GM18526 (cell line): ENCODE measurements around the gene DDX31.

ENCODE experiments used
- POLR2A ChIP-seq: IDR thresholded peaks from 3 replicates; pipeline ENCODE4 v1.6.1; 2011; ENCODE audit not compliant: insufficient read length; ENCODE audit errors: extremely low read depth

Gene DDX31

DNA sequence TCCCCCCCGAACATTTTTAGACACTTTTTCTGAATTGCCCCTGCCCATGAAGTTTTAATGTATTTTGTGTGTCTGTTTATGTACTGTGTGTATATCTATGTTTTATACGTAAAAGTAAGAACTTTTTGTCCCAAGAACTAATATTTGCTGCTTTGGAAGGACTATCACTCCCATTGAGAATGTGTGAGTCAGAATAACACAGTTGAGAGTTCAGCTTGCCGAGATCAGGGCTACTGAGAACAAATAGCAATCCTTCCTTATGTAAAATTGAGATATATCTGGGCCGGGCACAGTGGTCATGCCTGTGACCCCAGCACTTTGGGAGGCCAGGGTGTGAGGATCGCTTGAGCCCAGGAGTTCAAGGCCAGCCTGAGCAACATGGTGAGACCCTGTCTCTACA, 11.8 kb upstream of the DDX31 start:
- TF ChIP-seq POLR2A: no peak

DNA sequence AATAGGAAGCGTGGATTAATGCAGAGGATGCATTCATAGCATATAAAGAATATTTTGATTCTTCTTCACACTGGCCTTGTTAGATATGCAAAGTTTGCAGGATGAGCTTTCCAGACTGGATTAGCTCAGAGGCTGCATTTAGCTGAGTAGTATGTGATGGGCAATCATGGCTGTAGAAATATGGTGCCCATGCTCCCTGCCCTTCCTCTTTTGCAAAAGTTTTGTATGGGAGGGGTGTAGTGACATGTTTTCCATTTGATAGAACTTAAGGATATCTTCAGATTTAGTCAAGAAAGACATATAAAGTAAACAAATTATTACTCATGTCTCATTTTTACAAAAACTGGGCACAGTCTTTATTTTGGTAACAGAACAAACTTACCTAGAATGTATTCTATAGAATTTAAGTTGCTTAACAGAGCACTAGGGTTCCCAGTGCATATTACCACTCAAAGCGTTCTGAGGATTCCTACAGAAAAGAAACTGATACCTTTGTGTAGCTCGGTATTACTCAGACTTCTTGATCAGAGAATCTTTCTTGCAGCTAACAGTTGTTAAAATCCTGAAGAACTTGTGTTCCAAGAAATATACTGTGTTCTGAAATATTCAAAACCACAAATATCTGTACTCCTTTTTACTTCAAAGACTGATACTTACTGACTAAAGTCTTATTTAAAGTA, 10.3 kb upstream of the DDX31 start:
- TF ChIP-seq POLR2A: no peak

DNA sequence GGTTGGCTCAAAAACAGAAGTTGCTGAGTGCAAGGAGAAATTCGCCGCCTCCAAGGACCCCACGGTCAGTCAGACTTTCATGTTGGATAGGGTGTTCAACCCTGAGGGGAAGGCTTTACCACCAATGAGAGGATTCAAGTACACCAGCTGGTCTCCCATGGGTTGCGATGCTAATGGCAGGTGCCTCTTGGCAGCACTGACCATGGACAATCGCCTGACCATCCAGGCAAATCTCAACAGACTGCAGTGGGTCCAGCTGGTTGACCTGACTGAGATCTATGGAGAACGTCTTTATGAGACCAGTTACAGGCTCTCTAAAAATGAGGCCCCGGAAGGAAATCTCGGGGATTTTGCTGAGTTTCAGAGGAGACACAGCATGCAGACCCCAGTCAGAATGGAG, 8.2 kb upstream of the DDX31 start:
- no peak for TF ChIP-seq POLR2A

DNA sequence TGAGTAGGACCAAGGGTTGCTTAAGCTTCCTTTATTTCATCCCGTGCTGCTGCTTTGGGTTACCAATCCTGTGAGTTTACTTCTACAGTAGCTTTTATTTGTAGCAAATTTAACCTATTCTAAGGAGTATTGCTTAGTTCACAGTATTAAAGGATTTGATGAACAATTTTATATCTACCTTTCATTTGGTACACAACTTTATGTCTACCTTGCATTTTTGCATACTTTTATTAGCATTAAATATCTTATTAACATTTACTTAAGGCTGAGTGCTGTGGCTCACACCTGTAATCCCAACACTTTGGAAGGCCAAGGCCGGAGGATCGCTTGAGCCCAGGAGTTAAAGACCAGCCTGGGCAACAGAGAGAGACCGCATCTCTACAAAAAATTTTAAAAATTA, 4.7 kb upstream of the DDX31 start:
- TF ChIP-seq POLR2A: no peak

DNA sequence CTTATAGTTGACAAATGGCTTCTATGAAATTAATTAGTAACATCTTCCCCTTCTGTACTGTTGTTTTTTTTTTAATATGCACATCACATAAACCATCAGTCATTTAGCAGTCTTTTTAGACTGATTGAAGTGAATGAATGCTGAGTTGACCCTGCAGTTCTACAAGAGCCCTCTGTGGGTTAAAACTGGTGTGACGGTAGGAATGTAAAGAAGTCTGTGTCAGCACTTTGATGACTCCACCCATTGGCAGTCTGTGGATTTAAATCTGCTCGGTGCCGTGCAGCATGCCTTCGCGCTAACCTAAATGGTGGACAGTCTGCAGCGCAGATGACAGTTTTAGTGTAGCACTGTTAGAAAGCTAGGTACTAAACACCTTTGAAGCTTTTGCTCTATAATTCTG, 3.6 kb upstream of the DDX31 start:
- no peak for TF ChIP-seq POLR2A

DNA sequence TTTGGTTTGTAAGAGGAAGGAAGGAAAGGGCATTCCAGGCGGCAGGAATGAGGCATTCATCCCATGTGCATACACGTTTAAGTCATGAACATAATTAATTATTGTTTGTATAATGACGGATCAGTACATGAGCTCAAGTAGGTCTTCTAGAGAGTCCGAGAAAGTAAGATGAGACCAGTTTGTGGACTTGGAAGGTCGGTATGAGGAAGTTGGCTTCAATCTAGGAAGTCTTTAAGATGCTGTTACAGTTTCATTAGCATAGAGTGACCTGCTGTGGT, 2.6 kb upstream of the DDX31 start:
- no peak for TF ChIP-seq POLR2A

DNA sequence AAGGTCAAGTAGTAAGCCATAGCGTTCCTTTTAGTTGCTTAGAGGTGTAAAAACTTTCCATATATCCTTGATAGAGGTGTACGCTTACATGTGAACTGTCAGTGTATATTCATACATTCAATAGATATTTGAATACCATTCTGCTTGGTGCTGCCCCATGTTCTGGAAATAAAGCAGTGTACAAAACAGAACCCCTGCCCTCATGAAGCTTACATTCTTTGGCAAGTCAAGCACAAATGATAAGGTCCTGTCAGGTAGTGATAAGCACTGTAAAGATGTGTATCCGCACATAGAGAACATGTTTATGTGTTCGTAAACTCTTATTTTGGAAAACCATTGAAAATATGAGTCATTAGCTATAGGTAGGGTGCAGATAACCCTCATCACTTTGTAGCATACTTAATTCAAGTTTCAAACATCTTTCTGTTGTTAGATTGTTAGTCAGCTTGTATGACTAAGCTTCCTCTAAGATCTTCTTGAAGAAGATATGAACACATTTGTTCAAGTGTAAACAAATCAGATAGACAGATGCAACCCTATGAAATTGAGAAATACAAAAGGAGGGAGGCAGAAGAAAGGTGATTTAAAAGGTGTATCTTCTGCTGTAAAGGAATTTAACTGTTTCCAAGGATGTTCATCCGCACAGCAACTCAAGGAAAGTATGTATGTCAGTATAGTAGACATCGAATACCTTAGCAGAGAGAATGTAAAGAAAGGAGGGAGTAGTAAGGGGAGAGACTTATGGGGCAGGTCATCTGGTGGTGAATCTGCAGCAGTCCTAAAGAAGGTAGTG, 2.0 kb upstream of the DDX31 start:
- TF ChIP-seq POLR2A: no peak

DNA sequence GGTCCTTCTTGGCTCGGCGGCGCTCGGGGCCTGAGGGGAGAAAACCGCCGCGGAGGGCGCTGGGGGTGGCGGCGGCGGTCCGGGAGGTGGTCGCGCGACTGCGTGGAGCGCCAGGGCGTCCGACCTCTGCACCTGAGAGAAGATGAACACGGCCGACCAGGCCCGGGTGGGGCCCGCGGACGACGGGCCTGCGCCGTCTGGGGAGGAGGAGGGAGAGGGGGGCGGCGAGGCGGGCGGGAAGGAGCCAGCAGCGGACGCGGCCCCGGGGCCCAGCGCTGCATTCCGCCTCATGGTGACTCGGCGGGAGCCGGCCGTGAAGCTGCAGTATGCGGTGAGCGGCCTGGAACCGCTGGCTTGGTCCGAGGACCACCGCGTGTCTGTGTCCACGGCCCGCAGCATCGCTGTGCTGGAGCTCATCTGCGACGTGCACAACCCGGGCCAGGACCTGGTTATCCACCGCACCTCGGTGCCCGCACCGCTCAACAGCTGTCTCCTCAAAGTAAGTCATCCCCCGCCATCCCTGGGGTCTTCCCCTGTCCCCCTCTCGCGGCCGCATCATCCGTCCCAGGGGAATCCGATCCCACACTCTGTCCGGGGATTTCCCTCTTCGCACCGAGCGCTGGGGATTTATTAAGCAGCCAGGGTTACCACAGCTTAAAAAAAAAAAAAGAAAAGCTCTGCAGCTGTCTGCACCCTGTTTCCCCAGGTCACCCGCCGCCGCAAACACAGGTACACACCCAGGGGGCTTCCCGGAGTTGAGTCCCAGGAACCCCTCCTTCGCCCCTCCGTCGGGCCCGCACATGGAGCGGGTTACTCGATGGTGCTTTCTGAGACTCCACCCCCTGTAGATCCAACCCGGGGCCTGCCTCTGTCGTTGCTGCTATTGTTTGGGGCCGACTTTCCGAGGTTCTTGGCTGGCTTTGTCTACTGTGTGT, 941 bp upstream of the DDX31 start, which contains the start of gene GTF3C4:
TSS of gene GTF3C4 (plus strand) at position 8 of the 935 bp plus-strand sequence. CDS start at position 143, 135 bp downstream.
- TF ChIP-seq POLR2A: peak; percentile 50

DNA sequence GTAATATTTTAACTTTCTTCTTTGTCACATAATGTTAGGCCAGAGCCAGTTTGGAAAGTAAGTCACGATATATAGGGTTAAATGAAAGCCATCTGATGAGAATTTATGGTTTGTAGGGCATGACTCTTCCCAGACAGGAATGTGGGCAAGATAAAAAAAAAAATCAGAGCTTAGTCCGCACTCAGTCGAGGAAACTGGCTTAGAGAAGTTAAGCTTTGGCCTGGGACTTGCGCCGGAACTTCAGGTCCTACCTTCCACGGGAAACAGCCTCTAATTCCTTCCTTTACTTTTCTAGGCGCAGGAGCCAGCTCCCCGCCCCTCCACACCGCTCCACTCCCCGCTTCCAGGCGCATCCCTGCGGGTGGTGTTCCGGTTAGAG, 475 bp downstream of the DDX31 start:
- TF ChIP-seq POLR2A: no peak

DNA sequence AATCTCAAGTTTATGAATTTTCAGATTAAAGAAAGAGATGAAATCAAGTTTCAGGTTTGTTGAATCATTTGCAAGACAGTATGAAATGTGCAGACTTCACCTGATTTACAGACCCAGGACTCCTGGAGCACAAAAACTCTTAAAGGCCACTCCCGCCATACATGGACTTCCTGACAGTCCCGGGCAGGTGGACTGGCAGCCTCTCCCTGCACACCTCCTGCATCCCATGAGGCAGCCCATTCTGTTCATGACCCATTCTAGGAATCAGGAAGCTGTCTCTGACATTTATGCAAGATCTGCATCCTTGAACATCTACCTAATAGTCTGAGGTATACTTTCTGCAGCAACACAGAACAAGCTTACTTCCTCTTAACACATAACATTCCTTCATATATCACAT, 5.9 kb downstream of the DDX31 start:
- no peak for TF ChIP-seq POLR2A

DNA sequence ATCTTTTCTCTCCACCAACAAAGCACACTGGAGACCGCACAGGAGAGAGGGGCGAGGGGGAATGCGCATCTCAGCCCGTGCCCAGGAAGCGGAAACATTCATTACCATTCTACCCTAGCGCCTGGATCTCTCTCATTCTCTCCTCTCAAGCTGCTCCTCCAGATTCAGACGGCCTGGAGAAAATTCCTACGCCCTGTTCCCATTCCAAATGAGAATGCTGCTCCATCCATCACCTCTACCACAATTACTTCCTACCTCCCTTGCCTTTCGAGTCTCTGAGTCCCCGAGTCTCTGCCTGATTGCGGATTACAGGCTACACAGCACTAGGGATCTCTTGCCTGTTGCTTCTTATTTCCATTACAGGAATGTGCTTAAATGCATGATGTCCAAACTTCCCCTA, 6.7 kb downstream of the DDX31 start:
- no peak for TF ChIP-seq POLR2A

DNA sequence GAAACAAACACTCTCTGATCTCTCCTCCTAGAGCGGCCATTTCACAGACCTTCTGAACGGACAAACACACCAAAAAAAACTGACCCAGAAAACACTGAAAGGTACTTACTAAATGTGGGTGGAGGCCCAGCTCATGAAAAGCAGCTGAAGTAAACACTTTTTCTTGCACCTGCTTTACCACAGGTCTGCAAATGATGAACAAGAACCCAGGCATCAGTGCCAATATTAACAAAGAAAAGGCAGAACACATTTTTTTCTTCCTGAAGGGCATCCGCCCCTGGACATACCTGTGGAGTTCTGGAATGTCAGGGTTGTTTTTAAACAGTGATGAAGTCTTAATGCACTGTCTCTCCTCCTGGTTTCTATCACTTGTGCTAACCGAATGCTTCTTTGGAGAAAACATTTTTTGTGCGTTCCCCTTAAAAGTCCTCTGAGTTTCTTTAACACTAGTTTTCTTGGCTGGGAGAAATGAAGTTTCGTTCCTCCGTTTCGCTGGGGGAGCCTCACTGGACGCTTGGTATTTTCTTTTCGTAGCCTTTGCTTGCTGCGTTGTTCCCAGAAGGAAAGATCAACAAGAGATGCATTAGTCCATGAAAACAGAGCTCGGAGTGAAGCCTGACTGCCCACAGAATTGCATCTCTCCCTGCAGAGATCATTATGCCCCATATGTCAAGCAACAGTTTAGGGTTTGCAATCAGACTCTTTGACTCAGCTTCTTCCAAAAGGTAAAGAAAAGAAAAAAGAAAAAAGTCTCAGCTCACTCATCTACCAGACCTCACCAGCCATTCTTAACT, 7.4 kb downstream of the DDX31 start:
- no peak for TF ChIP-seq POLR2A

DNA sequence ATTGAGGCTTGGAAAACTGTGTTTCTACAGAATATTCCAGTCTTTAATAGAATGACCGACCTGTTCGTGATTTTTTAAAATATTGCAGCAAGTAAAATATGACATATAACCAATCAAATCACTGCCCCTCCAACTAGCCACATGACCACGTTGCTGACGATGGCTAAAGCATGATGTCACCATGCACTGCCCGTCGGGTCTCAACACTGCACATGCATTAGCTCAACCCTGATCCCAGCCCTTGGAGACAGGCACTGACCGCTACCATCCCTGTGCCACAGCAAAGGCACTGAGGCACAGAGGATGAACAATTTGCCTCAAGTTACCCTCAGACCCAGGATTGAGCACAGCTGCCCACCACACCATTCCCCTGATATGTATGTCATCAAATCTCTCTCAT, 13.5 kb downstream of the DDX31 start:
- no peak for TF ChIP-seq POLR2A

DNA sequence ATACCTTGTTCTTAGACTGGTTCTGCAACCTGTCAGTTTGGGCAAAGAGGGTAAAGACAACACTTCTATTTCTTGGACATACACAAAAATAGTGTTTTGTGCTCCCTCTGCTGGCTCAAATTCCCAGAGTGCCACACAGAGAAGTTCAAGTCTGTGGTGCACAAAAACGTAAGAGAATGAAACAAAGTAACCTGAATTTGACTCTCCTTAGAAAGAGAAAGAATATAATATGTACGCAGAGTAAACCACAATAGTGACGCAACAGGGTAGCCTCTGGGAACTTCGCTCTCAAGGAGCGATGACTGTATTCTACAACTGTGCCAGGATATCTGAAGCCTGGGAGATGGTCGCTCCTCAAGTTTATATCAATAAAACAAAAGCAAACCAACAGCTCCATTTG, 18.5 kb downstream of the DDX31 start:
- no peak for TF ChIP-seq POLR2A

DNA sequence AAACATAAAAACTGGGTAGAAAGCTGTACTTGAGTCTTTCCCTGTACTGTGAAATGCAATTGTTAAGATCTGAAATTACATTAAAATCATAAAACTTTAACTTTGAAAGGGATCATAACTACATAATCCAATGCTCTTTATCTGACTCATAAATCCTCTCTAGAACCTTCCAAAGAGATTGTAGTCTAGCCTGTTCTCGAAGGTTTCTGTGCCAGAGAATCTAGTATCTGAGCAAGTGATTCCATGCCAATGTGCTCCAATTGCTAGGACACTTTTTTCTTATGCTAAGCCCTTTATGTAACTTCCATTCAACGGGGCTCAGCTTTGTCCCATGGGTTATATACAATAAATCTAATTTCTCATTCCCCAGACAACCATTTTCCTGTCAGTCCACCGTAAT, 21.1 kb downstream of the DDX31 start:
- no peak for TF ChIP-seq POLR2A
